Measurements from ENCODE around the gene PLAC9. TPM values are rescaled to one million over a fixed set of nuclear protein-coding genes. Genes with fewer than 3 reads are reported as not detected.

The PLAC9 gene
- total RNA-seq, 2 donors from 2014 or later = not detected

GRCh38 chr10:80168679-80169380 lies 36.3 kb downstream of the PLAC9 start:
- ATAC-seq (replicated peaks in 1 of 2) = peak in 1 of 2 donors; percentile 37
- H3K27ac Mint-ChIP-seq = no peak overlapping the region
- no peaks in the 10 kb centered on the region for H3K27me3 Mint-ChIP-seq (ENCODE audit: low read depth)
- H3K4me3 Mint-ChIP-seq = no peak overlapping the region
- H3K9me3 Mint-ChIP-seq = no peaks in the 10 kb centered on the region
- H3K4me1 Mint-ChIP-seq (ENCODE audit: low read depth) = peaks cover 19% of the 10 kb centered on the region
- H3K36me3 Mint-ChIP-seq (ENCODE audit: insufficient read depth in 2 of 2) = peaks cover 7 to 9% of the 10 kb centered on the region in 2 donors
- DNase-seq = peak in 1 of 2 donors; percentile 18

GRCh38 chr10:80170026-80170425 lies 37.5 kb downstream of the PLAC9 start:
- peaks cover 4 to 8% of the 10 kb centered on the region in 2 donors for H3K36me3 Mint-ChIP-seq (ENCODE audit: insufficient read depth in 2 of 2)
- H3K4me3 Mint-ChIP-seq = no peak overlapping the region
- H3K4me1 Mint-ChIP-seq (ENCODE audit: low read depth) = peaks cover 19% of the 10 kb centered on the region
- DNase-seq (no peak), ATAC-seq (replicated peaks in 1 of 2) (no peak)
- no peaks in the 10 kb centered on the region for H3K9me3 Mint-ChIP-seq
- peak overlapping the region; percentile 7 for H3K27ac Mint-ChIP-seq
- H3K27me3 Mint-ChIP-seq (ENCODE audit: low read depth) = no peaks in the 10 kb centered on the region

GRCh38 chr10:80170641-80171040 lies 38.1 kb downstream of the PLAC9 start:
- Mint-ChIP-seq H3K9me3 (no peaks in the 10 kb centered on the region), H3K4me3 (no peak overlapping the region), H3K27ac (no peak overlapping the region), H3K27me3 (ENCODE audit: low read depth) (no peaks in the 10 kb centered on the region), H3K4me1 (ENCODE audit: low read depth) (peaks cover 19% of the 10 kb centered on the region), H3K36me3 (ENCODE audit: insufficient read depth in 2 of 2) (peaks cover 4 to 9% of the 10 kb centered on the region in 2 donors)
- DNase-seq (no peak), ATAC-seq (replicated peaks in 1 of 2) (no peak)

- Mint-ChIP-seq H3K4me1 (ENCODE audit: low read depth) (peaks cover 14% of the 10 kb centered on the region), H3K4me3 (no peak overlapping the region), H3K36me3 (ENCODE audit: insufficient read depth in 2 of 2) (peaks cover 0 to 5% of the 10 kb centered on the region in 2 donors), H3K9me3 (no peaks in the 10 kb centered on the region), H3K27me3 (ENCODE audit: low read depth) (no peaks in the 10 kb centered on the region), H3K27ac (no peak overlapping the region)
- DNase-seq (no peak), ATAC-seq (replicated peaks in 1 of 2) (no peak)
Observed at GRCh38 chr10:80171248-80171660, 38.7 kb downstream of the PLAC9 start.

- ATAC-seq (replicated peaks in 1 of 2) (no peak), DNase-seq (no peak)
- H3K36me3 Mint-ChIP-seq (ENCODE audit: insufficient read depth in 2 of 2) = peaks cover 0 to 5% of the 10 kb centered on the region in 2 donors
- H3K27me3 Mint-ChIP-seq (ENCODE audit: low read depth) = no peaks in the 10 kb centered on the region
- H3K9me3 Mint-ChIP-seq = no peaks in the 10 kb centered on the region
- peak overlapping the region; percentile 55 for H3K27ac Mint-ChIP-seq
- H3K4me3 Mint-ChIP-seq = no peak overlapping the region
- peaks cover 19% of the 10 kb centered on the region for H3K4me1 Mint-ChIP-seq (ENCODE audit: low read depth)
Observed at GRCh38 chr10:80172896-80173295, 40.4 kb downstream of the PLAC9 start.

GRCh38 chr10:80173466-80173865 lies 40.9 kb downstream of the PLAC9 start:
- DNase-seq (no peak), ATAC-seq (replicated peaks in 1 of 2) (no peak)
- H3K4me3 Mint-ChIP-seq = no peak overlapping the region
- no peaks in the 10 kb centered on the region for H3K27me3 Mint-ChIP-seq (ENCODE audit: low read depth)
- peaks cover 25% of the 10 kb centered on the region for H3K4me1 Mint-ChIP-seq (ENCODE audit: low read depth)
- peaks cover 0 to 5% of the 10 kb centered on the region in 2 donors for H3K36me3 Mint-ChIP-seq (ENCODE audit: insufficient read depth in 2 of 2)
- H3K9me3 Mint-ChIP-seq = no peaks in the 10 kb centered on the region
- H3K27ac Mint-ChIP-seq = peak overlapping the region; percentile 55

- H3K27ac Mint-ChIP-seq = peak overlapping the region; percentile 87
- no peaks in the 10 kb centered on the region for H3K9me3 Mint-ChIP-seq
- H3K36me3 Mint-ChIP-seq (ENCODE audit: insufficient read depth in 2 of 2) = peaks cover 3% of the 10 kb centered on the region in 2 donors
- H3K27me3 Mint-ChIP-seq (ENCODE audit: low read depth) = no peaks in the 10 kb centered on the region
- peaks cover 28% of the 10 kb centered on the region for H3K4me1 Mint-ChIP-seq (ENCODE audit: low read depth)
- no peak overlapping the region for H3K4me3 Mint-ChIP-seq
- DNase-seq = no peak
- no peak for ATAC-seq (replicated peaks in 1 of 2)
Observed at GRCh38 chr10:80174641-80175395, 42.3 kb downstream of the PLAC9 start.

- Mint-ChIP-seq H3K4me1 (ENCODE audit: low read depth) (peaks cover 25% of the 10 kb centered on the region), H3K27ac (no peak overlapping the region), H3K9me3 (no peaks in the 10 kb centered on the region), H3K4me3 (no peak overlapping the region), H3K36me3 (ENCODE audit: insufficient read depth in 2 of 2) (peaks cover 3% of the 10 kb centered on the region in 2 donors), H3K27me3 (ENCODE audit: low read depth) (no peaks in the 10 kb centered on the region)
- ATAC-seq (replicated peaks in 1 of 2) (no peak), DNase-seq (no peak)
Observed at GRCh38 chr10:80176526-80176925, 44.0 kb downstream of the PLAC9 start.

- Mint-ChIP-seq H3K4me1 (ENCODE audit: low read depth) (peaks cover 36% of the 10 kb centered on the region), H3K27ac (peak overlapping the region; percentile 21), H3K4me3 (no peak overlapping the region), H3K36me3 (ENCODE audit: insufficient read depth in 2 of 2) (peaks cover 4 to 5% of the 10 kb centered on the region in 2 donors), H3K27me3 (ENCODE audit: low read depth) (no peaks in the 10 kb centered on the region), H3K9me3 (no peaks in the 10 kb centered on the region)
- DNase-seq (no peak), ATAC-seq (replicated peaks in 1 of 2) (no peak)
Observed at GRCh38 chr10:80177781-80178636, 45.5 kb downstream of the PLAC9 start.

GRCh38 chr10:80182986-80183385 lies 50.5 kb downstream of the PLAC9 start:
- H3K27me3 Mint-ChIP-seq (ENCODE audit: low read depth) = no peaks in the 10 kb centered on the region
- H3K4me3 Mint-ChIP-seq = no peak overlapping the region
- ATAC-seq (replicated peaks in 1 of 2) (no peak), DNase-seq (no peak)
- peaks cover 71% of the 10 kb centered on the region for H3K4me1 Mint-ChIP-seq (ENCODE audit: low read depth)
- H3K9me3 Mint-ChIP-seq = no peaks in the 10 kb centered on the region
- peak overlapping the region; percentile 38 for H3K27ac Mint-ChIP-seq
- H3K36me3 Mint-ChIP-seq (ENCODE audit: insufficient read depth in 2 of 2) = peaks cover 4 to 6% of the 10 kb centered on the region in 2 donors

GRCh38 chr10:80183436-80183835 lies 50.9 kb downstream of the PLAC9 start:
- DNase-seq = no peak
- H3K27ac Mint-ChIP-seq = no peak overlapping the region
- peaks cover 71% of the 10 kb centered on the region for H3K4me1 Mint-ChIP-seq (ENCODE audit: low read depth)
- ATAC-seq (replicated peaks in 1 of 2) = no peak
- no peaks in the 10 kb centered on the region for H3K9me3 Mint-ChIP-seq
- H3K4me3 Mint-ChIP-seq = no peak overlapping the region
- H3K36me3 Mint-ChIP-seq (ENCODE audit: insufficient read depth in 2 of 2) = peaks cover 4 to 6% of the 10 kb centered on the region in 2 donors
- no peaks in the 10 kb centered on the region for H3K27me3 Mint-ChIP-seq (ENCODE audit: low read depth)

GRCh38 chr10:80184291-80184690 lies 51.8 kb downstream of the PLAC9 start:
- Mint-ChIP-seq H3K9me3 (no peaks in the 10 kb centered on the region), H3K4me1 (ENCODE audit: low read depth) (peaks cover 71% of the 10 kb centered on the region), H3K27me3 (ENCODE audit: low read depth) (no peaks in the 10 kb centered on the region), H3K4me3 (peak overlapping the region in 1 of 2 donors; percentile 12), H3K27ac (peak overlapping the region; percentile 70), H3K36me3 (ENCODE audit: insufficient read depth in 2 of 2) (peaks cover 4 to 5% of the 10 kb centered on the region in 2 donors)
- DNase-seq (no peak), ATAC-seq (replicated peaks in 1 of 2) (no peak)

Measured in activated T-cell treated with anti-CD3 and anti-CD28 coated beads, Interleukin-2, amount 50 U/mL, for 72 hours (primary cell).